CD8-positive, alpha-beta memory T cell (primary cell): ENCODE measurements around the gene RGS7. TPM values are rescaled to one million over a fixed set of nuclear protein-coding genes. Genes with fewer than 3 reads are reported as not detected.

Experiments used
- CTCF ChIA-PET: fragments of 350-600 bp; sonication (Branson Sonifier 250); formaldehyde crosslinking; loops from one replicate; lab custom pipeline; 2021; ENCODE audit warnings: antibody characterized with exemption; lab: Charles Lee
- POLR2A ChIA-PET: fragments of 350-600 bp; sonication (Branson Sonifier 250); formaldehyde crosslinking; loops from one replicate; lab custom pipeline; 2021; ENCODE audit warnings: antibody characterized with exemption; lab: Charles Lee
- DNase-seq, 5 donors: peaks; one replicate each; pipeline versions ENCODE4 v3.0.0 to v3.0.0-alpha.2; 2020 to 2022; ENCODE audit warnings: mixed read lengths in 1 of 5
- H3K27ac ChIP-seq: one replicate; pipeline ENCODE4 v1.7.0; 2013; ENCODE audit warnings: low read depth, mild to moderate bottlenecking, low read length, moderate library complexity
- H3K27me3 ChIP-seq: 2 replicates; pipeline ENCODE4 v1.7.0; 2013; ENCODE audit warnings: low read length, mild to moderate bottlenecking; ENCODE audit not compliant: insufficient read depth, poor library complexity, severe bottlenecking
- H3K36me3 ChIP-seq: 2 replicates; pipeline ENCODE4 v1.7.0; 2013; ENCODE audit warnings: mild to moderate bottlenecking, low read length, moderate library complexity; ENCODE audit not compliant: insufficient read depth
- H3K4me1 ChIP-seq: 2 replicates; pipeline ENCODE4 v1.7.0; 2013; ENCODE audit warnings: mild to moderate bottlenecking, low read length, moderate library complexity; ENCODE audit not compliant: insufficient read depth
- H3K4me3 ChIP-seq: 2 replicates; pipeline ENCODE4 v1.7.0; 2013; ENCODE audit warnings: mild to moderate bottlenecking, low read length
- H3K9me3 ChIP-seq: 2 replicates; pipeline ENCODE4 v1.7.0; 2013; ENCODE audit warnings: mild to moderate bottlenecking, low read length
- H3K27ac Mint-ChIP-seq, 8 donors: one replicate each; pipeline ENCODE4 v1.8.0; 2020 to 2021; ENCODE audit warnings: mixed read lengths in 8 of 8, mild to moderate bottlenecking in 6 of 8, inconsistent platforms in 3 of 8, moderate library complexity in 3 of 8
- H3K27me3 Mint-ChIP-seq, 2 donors: one replicate each; pipeline ENCODE4 v1.8.0; 2020 to 2021; ENCODE audit warnings: mixed read lengths in 2 of 2, mild to moderate bottlenecking in 1 of 2, moderate library complexity in 1 of 2
- H3K36me3 Mint-ChIP-seq, 3 donors: one replicate each; pipeline ENCODE4 v1.8.0; 2020 to 2021; ENCODE audit warnings: mixed read lengths in 3 of 3, inconsistent platforms in 1 of 3, mild to moderate bottlenecking in 1 of 3
- H3K4me1 Mint-ChIP-seq, 3 donors: one replicate each; pipeline ENCODE4 v1.8.0; 2020 to 2021; ENCODE audit warnings: mixed read lengths in 3 of 3, inconsistent platforms in 1 of 3, mild to moderate bottlenecking in 1 of 3
- H3K4me3 Mint-ChIP-seq, 7 donors: one replicate each; pipeline ENCODE4 v1.8.0; 2020 to 2021; ENCODE audit warnings: mixed read lengths in 7 of 7, mild to moderate bottlenecking in 6 of 7, moderate library complexity in 4 of 7, inconsistent platforms in 2 of 7
- H3K9me3 Mint-ChIP-seq, 5 donors: one replicate each; pipeline ENCODE4 v1.8.0; 2020 to 2022; ENCODE audit warnings: mixed read lengths in 5 of 5, mild to moderate bottlenecking in 3 of 5, moderate library complexity in 2 of 5, inconsistent platforms in 1 of 5
- polyA plus RNA-seq: library from polyadenylated mRNA; unstranded; fragments of 300-500 nt; fragmentation: Illumina TruSeq; gene quantifications from one replicate; pipeline ENCODE4 v1.2.3, GENCODE V29; 2021
- total RNA-seq, 2 experiments: library from RNA; stranded (reverse); gene quantifications; one replicate each; pipeline ENCODE4 v1.2.3, GENCODE V29; 2021

RGS7 gene
- total and polyA plus RNA-seq, 3 experiments from 2014 or later = not detected

DNA sequence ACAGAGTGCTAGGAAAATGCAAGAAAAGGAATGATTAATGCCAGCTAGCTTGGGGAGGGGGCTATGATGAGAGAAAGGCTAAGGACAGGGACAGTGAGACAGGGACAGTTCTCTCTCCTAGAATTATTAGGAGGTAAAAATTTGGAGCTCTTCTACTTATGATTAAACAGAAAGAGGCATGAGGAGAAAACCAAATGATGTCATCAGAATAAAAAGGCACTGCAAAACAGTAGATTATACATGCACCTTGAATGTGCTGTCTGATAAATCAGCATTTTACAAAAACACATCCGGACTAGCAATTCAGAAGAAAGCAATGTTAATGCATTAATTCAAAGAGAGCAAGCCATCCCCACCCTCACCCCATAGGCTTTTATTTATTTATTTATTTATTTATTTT is 277.5 kb downstream of the RGS7 start:
- Histone ChIP-seq H3K4me1 (no peaks in the 10 kb centered on the region), H3K27me3 (no peaks in the 10 kb centered on the region), H3K36me3 (no peaks in the 10 kb centered on the region), H3K4me3 (no peak overlapping the region), H3K9me3 (no peaks in the 10 kb centered on the region), H3K27ac (no peak overlapping the region)
- Mint-ChIP-seq H3K9me3 (peaks cover 0 to 3% (median 2%) of the 10 kb centered on the region in 5 donors), H3K4me3 (no peak overlapping the region), H3K4me1 (no peaks in the 10 kb centered on the region), H3K27ac (no peak overlapping the region), H3K27me3 (no peaks in the 10 kb centered on the region), H3K36me3 (no peaks in the 10 kb centered on the region)
- CTCF ChIA-PET = no interaction called here
- POLR2A ChIA-PET = no interaction called here
- no peak for DNase-seq

DNA sequence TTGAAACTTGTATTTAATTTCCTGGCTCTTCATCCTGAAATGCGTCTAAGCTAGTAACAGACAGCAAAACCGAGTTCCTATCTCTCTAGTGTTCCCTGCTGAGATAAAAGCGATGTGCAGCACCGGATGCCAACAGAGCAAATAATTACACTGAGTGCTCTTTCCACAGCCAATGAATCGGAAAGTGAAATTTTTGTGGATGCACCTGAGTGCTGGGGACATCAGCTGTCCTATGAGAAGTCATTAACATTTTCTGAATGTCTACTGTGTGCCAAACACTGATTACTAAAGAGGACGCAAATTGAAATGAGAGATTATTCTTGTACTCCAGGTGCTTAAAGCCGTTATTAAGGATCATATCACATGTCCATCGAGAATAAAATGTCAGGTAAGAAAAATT is 278.0 kb downstream of the RGS7 start:
- Mint-ChIP-seq H3K9me3 (peaks cover 0 to 2% (median 2%) of the 10 kb centered on the region in 5 donors), H3K4me1 (no peaks in the 10 kb centered on the region), H3K27ac (no peak overlapping the region), H3K36me3 (no peaks in the 10 kb centered on the region), H3K27me3 (no peaks in the 10 kb centered on the region), H3K4me3 (no peak overlapping the region)
- ChIA-PET CTCF (no interaction called here), POLR2A (no interaction called here)
- no peaks in the 10 kb centered on the region for H3K27me3 ChIP-seq
- DNase-seq = no peak
- no peaks in the 10 kb centered on the region for H3K4me1 ChIP-seq
- H3K9me3 ChIP-seq = no peaks in the 10 kb centered on the region
- no peak overlapping the region for H3K4me3 ChIP-seq
- H3K36me3 ChIP-seq = no peaks in the 10 kb centered on the region
- no peak overlapping the region for H3K27ac ChIP-seq

DNA sequence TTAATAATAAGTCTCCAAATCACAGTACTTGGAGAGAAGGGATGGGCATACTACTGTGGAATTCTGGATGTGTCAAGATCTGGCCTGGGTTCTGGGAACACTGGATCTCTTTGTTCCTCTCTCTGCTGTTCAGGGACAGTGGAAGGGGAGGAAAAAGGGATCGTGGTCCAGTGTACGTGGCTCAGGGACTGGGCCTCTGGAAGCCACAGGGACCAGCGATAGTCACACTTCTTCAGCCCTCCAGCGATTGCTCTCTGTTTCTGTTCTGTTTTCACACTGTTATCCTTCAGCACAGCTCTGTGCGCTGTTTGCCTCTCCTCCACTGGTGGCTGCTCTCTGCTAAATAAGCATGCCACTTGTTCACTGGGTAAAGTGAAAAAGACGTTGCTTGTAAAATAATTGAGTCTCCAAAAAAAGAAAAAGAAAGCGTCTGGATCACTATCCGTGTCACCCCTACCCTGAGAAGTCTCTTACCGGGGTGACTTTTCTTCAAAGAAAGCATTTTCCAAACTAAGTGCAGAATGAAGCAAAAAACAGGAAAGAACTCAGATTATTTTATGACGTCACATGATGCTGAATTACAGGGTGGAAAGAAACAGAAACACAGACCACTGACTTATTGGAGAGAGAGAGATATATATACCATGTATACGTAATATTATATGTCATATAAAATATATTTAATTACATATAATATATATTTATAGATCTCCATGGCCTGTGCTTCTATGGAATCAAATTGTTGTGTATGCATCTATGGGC is 279.4 kb downstream of the RGS7 start:
- no peaks in the 10 kb centered on the region for H3K9me3 ChIP-seq

DNA sequence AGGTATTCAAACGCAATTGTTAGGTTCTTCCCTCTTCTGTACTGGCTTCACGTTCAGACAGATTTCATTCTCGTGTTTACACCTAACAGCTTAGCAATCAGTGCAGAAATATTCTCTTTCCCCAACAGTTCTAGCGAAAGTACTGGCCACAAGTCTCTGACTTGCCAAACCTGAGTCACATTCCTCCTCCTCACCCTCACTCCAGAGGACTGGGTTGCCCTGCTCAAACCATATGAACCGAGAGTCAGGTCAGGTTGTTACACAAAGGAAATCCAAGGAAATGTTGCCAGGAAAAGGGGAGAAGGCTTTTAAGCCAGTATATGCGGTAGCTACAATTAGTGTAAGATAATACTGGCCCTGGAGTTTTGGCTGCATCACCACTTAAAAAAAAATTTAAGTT is 282.5 kb downstream of the RGS7 start:
- DNase-seq = no peak
- ChIA-PET POLR2A (no interaction called here), CTCF (interaction anchor here (0.8 kb wide), 1 partner anchor 48 kb away, joined by 3 read pairs; no protein-coding TSS in a partner anchor)
- H3K9me3 ChIP-seq = no peaks in the 10 kb centered on the region
- Mint-ChIP-seq H3K4me1 (no peaks in the 10 kb centered on the region), H3K27me3 (peaks cover 0 to 2% of the 10 kb centered on the region in 2 donors), H3K9me3 (peaks cover 0 to 4% (median 2%) of the 10 kb centered on the region in 5 donors), H3K36me3 (no peaks in the 10 kb centered on the region), H3K4me3 (no peak overlapping the region), H3K27ac (no peak overlapping the region)
- no peaks in the 10 kb centered on the region for H3K4me1 ChIP-seq
- H3K4me3 ChIP-seq = no peak overlapping the region
- H3K27ac ChIP-seq = no peak overlapping the region
- no peaks in the 10 kb centered on the region for H3K36me3 ChIP-seq
- H3K27me3 ChIP-seq = no peaks in the 10 kb centered on the region

More for the DNA sequence above, 279.4 kb downstream of the RGS7 start:
- Mint-ChIP-seq H3K27ac (no peak overlapping the region), H3K9me3 (peaks cover 0 to 4% (median 1%) of the 10 kb centered on the region in 5 donors), H3K4me3 (no peak overlapping the region), H3K36me3 (no peaks in the 10 kb centered on the region), H3K27me3 (no peaks in the 10 kb centered on the region), H3K4me1 (no peaks in the 10 kb centered on the region)
- H3K27ac ChIP-seq = no peak overlapping the region
- DNase-seq = no peak
- no peaks in the 10 kb centered on the region for H3K27me3 ChIP-seq
- no peaks in the 10 kb centered on the region for H3K4me1 ChIP-seq
- ChIA-PET POLR2A (no interaction called here), CTCF (no interaction called here)
- no peak overlapping the region for H3K4me3 ChIP-seq
- no peaks in the 10 kb centered on the region for H3K36me3 ChIP-seq

DNA sequence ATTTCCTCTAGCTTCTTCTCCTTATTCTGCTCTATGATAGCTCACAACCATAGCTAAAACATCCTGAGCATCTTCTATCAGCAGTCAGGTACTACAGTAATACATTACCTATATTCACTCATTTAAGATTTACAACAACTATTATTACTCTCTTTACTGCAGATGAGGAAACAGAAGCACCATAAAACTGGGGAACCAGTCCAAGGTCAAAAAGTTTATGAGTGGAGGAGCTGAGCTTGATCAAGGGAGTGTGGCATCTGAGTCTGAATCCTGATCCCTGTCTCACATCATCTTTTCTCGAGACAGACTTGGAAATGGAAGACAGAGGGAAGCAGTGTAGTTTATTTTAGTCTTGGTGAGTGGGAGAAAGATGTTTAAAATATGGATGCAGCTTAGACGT is 288.6 kb downstream of the RGS7 start:
- Histone ChIP-seq H3K9me3 (no peaks in the 10 kb centered on the region), H3K4me3 (no peak overlapping the region), H3K27me3 (no peaks in the 10 kb centered on the region), H3K27ac (no peak overlapping the region), H3K4me1 (no peaks in the 10 kb centered on the region), H3K36me3 (no peaks in the 10 kb centered on the region)
- Mint-ChIP-seq H3K4me1 (no peaks in the 10 kb centered on the region), H3K27me3 (peaks cover 0 to 2% of the 10 kb centered on the region in 2 donors), H3K9me3 (peaks cover 0 to 9% (median 2%) of the 10 kb centered on the region in 5 donors), H3K27ac (no peak overlapping the region), H3K4me3 (no peak overlapping the region), H3K36me3 (no peaks in the 10 kb centered on the region)
- no peak for DNase-seq
- ChIA-PET POLR2A (no interaction called here), CTCF (no interaction called here)

DNA sequence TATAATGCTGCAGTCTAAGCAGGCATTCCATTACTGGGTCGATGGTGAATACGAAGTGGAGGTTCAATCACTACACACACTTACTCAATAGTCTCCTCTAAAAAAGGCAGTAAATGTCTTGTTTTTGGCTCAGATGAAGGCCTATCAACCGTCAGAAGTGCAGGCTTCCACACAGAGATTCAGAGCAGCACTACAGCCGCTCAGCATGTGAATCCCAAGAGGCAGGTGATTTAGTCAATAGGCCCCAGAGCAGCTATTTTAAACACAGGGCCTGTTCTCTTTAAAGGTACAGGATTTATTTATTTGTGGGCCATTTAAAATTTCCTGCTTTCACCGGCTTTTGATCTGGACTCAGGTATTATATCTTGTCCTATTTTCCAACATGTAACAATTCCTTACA is 293.7 kb downstream of the RGS7 start:
- H3K9me3 ChIP-seq = no peaks in the 10 kb centered on the region

DNA sequence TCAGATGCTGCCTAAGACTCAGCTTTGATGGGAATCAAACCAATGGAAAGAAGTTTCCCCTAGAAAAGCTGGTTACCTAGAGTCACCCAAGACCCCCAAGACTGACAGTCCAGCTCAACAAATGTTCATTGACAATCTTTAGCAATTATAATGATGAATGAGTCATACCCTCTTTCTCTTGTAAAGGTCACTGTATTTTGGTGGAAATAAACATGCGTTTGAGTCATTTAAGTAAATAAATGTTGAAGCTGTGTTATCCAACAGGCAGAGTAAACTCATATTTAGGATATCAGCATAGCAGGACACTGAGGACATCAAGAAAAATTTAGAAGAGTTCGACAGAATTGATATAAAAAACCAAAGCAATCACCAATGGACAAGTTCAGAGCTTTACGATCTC is 295.9 kb downstream of the RGS7 start:
- H3K9me3 ChIP-seq = no peaks in the 10 kb centered on the region
- H3K27me3 Mint-ChIP-seq = peaks cover 0 to 1% of the 10 kb centered on the region in 2 donors
- H3K36me3 ChIP-seq = no peaks in the 10 kb centered on the region
- H3K36me3 Mint-ChIP-seq = no peaks in the 10 kb centered on the region
- ChIA-PET CTCF (no interaction called here), POLR2A (no interaction called here)
- no peaks in the 10 kb centered on the region for H3K4me1 Mint-ChIP-seq
- H3K27ac Mint-ChIP-seq = no peak overlapping the region
- H3K4me3 Mint-ChIP-seq = no peak overlapping the region
- DNase-seq = no peak
- no peak overlapping the region for H3K4me3 ChIP-seq
- H3K9me3 Mint-ChIP-seq = peaks cover 0 to 12% (median 2%) of the 10 kb centered on the region in 5 donors
- no peak overlapping the region for H3K27ac ChIP-seq
- H3K27me3 ChIP-seq = no peaks in the 10 kb centered on the region
- no peaks in the 10 kb centered on the region for H3K4me1 ChIP-seq

More for the DNA sequence above, 293.7 kb downstream of the RGS7 start:
- Mint-ChIP-seq H3K36me3 (no peaks in the 10 kb centered on the region), H3K9me3 (peaks cover 0 to 12% (median 2%) of the 10 kb centered on the region in 5 donors), H3K27me3 (peaks cover 0 to 1% of the 10 kb centered on the region in 2 donors), H3K27ac (no peak overlapping the region), H3K4me1 (no peaks in the 10 kb centered on the region), H3K4me3 (no peak overlapping the region)
- Histone ChIP-seq H3K36me3 (no peaks in the 10 kb centered on the region), H3K4me1 (no peaks in the 10 kb centered on the region), H3K4me3 (no peak overlapping the region), H3K27me3 (no peaks in the 10 kb centered on the region), H3K27ac (no peak overlapping the region)
- ChIA-PET POLR2A (no interaction called here), CTCF (no interaction called here)
- no peak for DNase-seq

DNA sequence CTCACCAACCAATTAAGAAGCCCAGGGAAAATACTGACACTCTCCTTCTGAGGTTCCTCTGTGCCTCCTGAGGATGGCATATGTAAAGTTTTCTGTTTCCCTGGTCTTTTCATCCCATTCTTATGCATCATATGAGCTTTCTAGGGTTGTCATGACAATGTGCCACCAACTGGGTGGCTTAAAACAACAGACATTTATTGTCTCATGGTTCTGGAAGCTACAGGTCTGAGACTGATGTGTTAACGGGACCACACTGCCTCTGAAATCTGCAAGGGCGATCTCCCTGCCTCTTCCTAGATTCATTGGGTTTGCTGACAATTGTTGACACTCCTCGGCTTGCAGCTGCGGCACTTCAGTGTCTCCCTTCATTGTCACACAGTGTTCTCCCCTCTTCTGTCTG is 308.4 kb downstream of the RGS7 start:
- Mint-ChIP-seq H3K27ac (no peak overlapping the region), H3K4me1 (no peaks in the 10 kb centered on the region)
- POLR2A ChIA-PET = no interaction called here

More for the DNA sequence above, 308.4 kb downstream of the RGS7 start:
- no peak for DNase-seq
- Histone ChIP-seq H3K4me3 (no peak overlapping the region), H3K9me3 (no peaks in the 10 kb centered on the region), H3K27me3 (no peaks in the 10 kb centered on the region), H3K27ac (no peak overlapping the region), H3K36me3 (no peaks in the 10 kb centered on the region), H3K4me1 (no peaks in the 10 kb centered on the region)
- Mint-ChIP-seq H3K27me3 (no peaks in the 10 kb centered on the region), H3K4me3 (no peak overlapping the region), H3K9me3 (peaks cover 0 to 10% (median 1%) of the 10 kb centered on the region in 5 donors), H3K36me3 (no peaks in the 10 kb centered on the region)
- CTCF ChIA-PET = no interaction called here
